ENCODE data around the gene SPRED2. TPM values are rescaled to one million over a fixed set of nuclear protein-coding genes. Genes with fewer than 3 reads are reported as not detected.

SPRED2 gene
- total RNA-seq, 1 donor from 2014 or later, result 54.5 TPM

DNA sequence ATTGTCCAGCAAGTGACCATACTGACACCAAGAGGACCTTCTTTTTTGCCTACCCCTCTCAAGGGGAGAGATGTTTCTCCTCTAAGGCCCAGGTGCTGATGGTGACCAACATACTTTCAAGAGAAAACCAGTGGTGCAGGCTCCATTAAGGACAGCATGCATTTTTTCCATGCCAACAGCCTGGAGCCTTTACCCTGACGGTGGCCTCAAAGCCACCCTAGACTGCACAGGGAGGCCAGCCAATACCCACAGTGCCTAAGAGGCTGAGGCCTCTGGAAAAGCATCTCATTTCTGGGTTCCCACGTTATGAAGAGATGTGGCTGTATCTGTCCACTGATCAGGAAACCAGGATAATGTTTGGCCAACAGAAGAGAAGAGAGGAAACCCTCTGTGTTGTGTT, 19.3 kb downstream of the SPRED2 start:
- Mint-ChIP-seq H3K27ac (ENCODE audit: unreplicated experiment) (no peak overlapping the region), H3K36me3 (ENCODE audit: unreplicated experiment) (no peaks in the 10 kb centered on the region), H3K27me3 (ENCODE audit: unreplicated experiment) (no peaks in the 10 kb centered on the region), H3K9me3 (ENCODE audit: unreplicated experiment) (peaks cover 5% of the 10 kb centered on the region), H3K4me3 (ENCODE audit: unreplicated experiment) (no peak overlapping the region), H3K4me1 (ENCODE audit: low read depth, unreplicated experiment) (peaks cover 36% of the 10 kb centered on the region)
- no peak for TF ChIP-seq CTCF (IDR thresholded peaks at IDR 0.05; ENCODE audit: partially characterized antibody, unreplicated experiment)
- DNase-seq, result no peak

DNA sequence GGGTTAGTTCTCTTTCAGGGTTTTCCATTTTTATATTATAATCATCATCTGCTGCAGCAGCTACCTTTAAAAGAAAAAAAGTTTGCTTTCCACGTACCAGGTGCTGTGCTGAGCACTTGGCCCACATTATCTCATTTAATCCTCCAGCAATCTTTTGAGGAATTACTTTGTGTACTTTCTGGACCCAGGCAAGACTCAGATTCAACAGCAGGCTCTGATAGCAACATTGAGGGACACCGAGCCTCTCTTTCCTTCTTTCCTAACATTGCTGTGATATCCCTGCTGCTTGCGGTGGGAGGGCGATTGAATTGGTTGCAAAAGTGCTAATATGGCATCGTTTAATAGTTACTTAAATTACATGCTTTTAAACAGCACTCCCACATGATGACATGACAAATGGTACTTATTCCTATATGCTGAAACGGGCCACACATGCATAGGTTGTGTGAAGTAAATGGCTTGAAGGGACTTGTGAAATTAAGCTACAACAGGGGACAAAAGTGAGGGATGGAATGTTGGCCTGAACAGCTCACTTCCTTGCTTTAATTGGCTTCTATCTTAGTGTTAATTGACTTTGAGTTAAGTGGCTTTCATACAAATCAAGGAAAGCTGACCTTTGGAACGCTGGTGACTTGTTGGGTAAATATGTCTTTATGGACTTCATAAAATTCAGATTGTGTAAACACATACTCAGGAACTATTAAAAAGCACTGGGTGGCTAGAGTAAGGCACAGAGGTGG, 21.2 kb downstream of the SPRED2 start:
- Mint-ChIP-seq H3K4me3 (ENCODE audit: unreplicated experiment) (no peak overlapping the region), H3K4me1 (ENCODE audit: low read depth, unreplicated experiment) (peaks cover 36% of the 10 kb centered on the region), H3K27ac (ENCODE audit: unreplicated experiment) (no peak overlapping the region), H3K27me3 (ENCODE audit: unreplicated experiment) (no peaks in the 10 kb centered on the region), H3K36me3 (ENCODE audit: unreplicated experiment) (no peaks in the 10 kb centered on the region), H3K9me3 (ENCODE audit: unreplicated experiment) (peaks cover 7% of the 10 kb centered on the region)
- no peak for DNase-seq
- no peak for TF ChIP-seq CTCF (IDR thresholded peaks at IDR 0.05; ENCODE audit: partially characterized antibody, unreplicated experiment)

DNA sequence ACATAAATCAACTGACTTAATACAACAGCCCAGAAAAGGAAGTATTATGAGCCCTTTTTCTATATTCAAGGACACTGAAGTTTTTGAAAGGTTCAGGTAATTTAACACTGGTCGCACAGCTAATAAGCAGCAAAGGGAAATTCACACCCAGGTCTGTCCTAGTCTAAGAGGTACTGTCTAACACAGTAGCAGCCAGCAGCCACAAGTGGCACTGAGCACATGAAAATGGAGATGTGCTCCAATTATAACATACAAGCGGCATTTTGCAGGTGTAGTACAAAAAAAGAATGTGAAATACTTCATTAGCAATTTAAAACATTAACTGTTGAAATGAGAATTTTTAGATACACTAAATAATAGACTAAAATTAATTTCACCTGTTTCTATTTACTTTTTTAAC, 23.4 kb downstream of the SPRED2 start:
- Mint-ChIP-seq H3K27me3 (ENCODE audit: unreplicated experiment) (no peaks in the 10 kb centered on the region), H3K27ac (ENCODE audit: unreplicated experiment) (no peak overlapping the region), H3K4me3 (ENCODE audit: unreplicated experiment) (no peak overlapping the region), H3K4me1 (ENCODE audit: low read depth, unreplicated experiment) (peaks cover 42% of the 10 kb centered on the region), H3K36me3 (ENCODE audit: unreplicated experiment) (no peaks in the 10 kb centered on the region), H3K9me3 (ENCODE audit: unreplicated experiment) (peaks cover 7% of the 10 kb centered on the region)
- no peak for DNase-seq
- TF ChIP-seq CTCF (IDR thresholded peaks at IDR 0.05; ENCODE audit: partially characterized antibody, unreplicated experiment), result no peak

DNA sequence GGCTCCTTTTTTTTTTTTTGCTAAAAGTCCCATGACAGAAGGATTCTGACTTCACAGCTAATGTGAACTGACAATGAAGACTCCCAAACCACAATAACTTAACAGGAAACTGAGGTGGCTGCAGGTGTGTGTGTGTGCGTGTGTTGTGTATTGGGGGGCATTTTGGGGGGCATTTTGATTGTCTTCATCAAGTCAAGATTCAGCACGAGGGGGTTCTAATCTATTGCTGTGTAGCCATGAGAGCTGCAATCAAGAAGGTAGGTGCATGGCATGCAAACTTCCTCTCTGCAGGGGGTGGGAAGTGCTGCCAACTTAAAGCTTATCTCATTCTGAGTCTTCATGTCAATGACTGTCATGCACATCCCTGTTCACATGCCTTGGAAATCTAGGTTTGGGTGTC, 25.2 kb downstream of the SPRED2 start:
- H3K4me1 Mint-ChIP-seq (ENCODE audit: low read depth, unreplicated experiment), result peaks cover 34% of the 10 kb centered on the region
- peaks cover 3% of the 10 kb centered on the region for H3K27me3 Mint-ChIP-seq (ENCODE audit: unreplicated experiment)
- TF ChIP-seq CTCF (IDR thresholded peaks at IDR 0.05; ENCODE audit: partially characterized antibody, unreplicated experiment), result no peak
- H3K9me3 Mint-ChIP-seq (ENCODE audit: unreplicated experiment), result peaks cover 8% of the 10 kb centered on the region
- DNase-seq, result no peak
- no peaks in the 10 kb centered on the region for H3K36me3 Mint-ChIP-seq (ENCODE audit: unreplicated experiment)
- H3K27ac Mint-ChIP-seq (ENCODE audit: unreplicated experiment), result no peak overlapping the region
- peak overlapping the region; percentile 9 for H3K4me3 Mint-ChIP-seq (ENCODE audit: unreplicated experiment)

GRCh38 chr2:65404988-65405697, 27.3 kb downstream of the SPRED2 start:
- TF ChIP-seq CTCF (IDR thresholded peaks at IDR 0.05; ENCODE audit: partially characterized antibody, unreplicated experiment), result no peak
- peaks cover 8% of the 10 kb centered on the region for H3K27me3 Mint-ChIP-seq (ENCODE audit: unreplicated experiment)
- H3K27ac Mint-ChIP-seq (ENCODE audit: unreplicated experiment), result no peak overlapping the region
- H3K9me3 Mint-ChIP-seq (ENCODE audit: unreplicated experiment), result peaks cover 4% of the 10 kb centered on the region
- DNase-seq, result no peak
- no peaks in the 10 kb centered on the region for H3K36me3 Mint-ChIP-seq (ENCODE audit: unreplicated experiment)
- peaks cover 36% of the 10 kb centered on the region for H3K4me1 Mint-ChIP-seq (ENCODE audit: low read depth, unreplicated experiment)
- H3K4me3 Mint-ChIP-seq (ENCODE audit: unreplicated experiment), result no peak overlapping the region

Measured in glutamatergic neuron (in vitro differentiated cells).